ENCODE measurements around the gene LRFN5.
"Not testable (repeated sequence)": the region's sequence is repeated elsewhere in the genome, so short reads cannot be mapped to it uniquely, and the experiment has no call there.

LRFN5 gene

GRCh38 chr14:41606532-41607303, at the start of gene LRFN5:
Gene LRFN5 (plus strand): TSS chr14:41606876.
- Histone ChIP-seq H2AFZ (ENCODE audit: low read length) (no peak within 1 kb of the TSS), H3K27me3 (ENCODE audit: insufficient read depth, low read length, poor library complexity, severe bottlenecking) (no peaks in the 10 kb centered on the region), H3K9me2 (replicated peaks; ENCODE audit: low read depth, low read length) (no peaks in the 10 kb centered on the region), H3K9ac (ENCODE audit: low read depth, low read length, poor library complexity, severe bottlenecking) (no peak within 1 kb of the TSS), H3K4me2 (ENCODE audit: low read depth, low read length, poor library complexity, severe bottlenecking) (no peak within 1 kb of the TSS), H3K9me3 (ENCODE audit: insufficient read depth, low read depth, low read length) (no peaks in the 10 kb centered on the region; the same call in 1 of the 2 replicates), H4K20me1 (ENCODE audit: insufficient read depth, low read length, poor library complexity, severe bottlenecking) (no peaks in the 10 kb centered on the region), H3K36me3 (ENCODE audit: insufficient read depth, low read length) (no peaks in the 10 kb centered on the region), H3K79me2 (ENCODE audit: insufficient read depth, low read length) (no peaks in the 10 kb centered on the region), H3K4me1 (ENCODE audit: insufficient read depth, low read length, poor library complexity, severe bottlenecking) (no peaks in the 10 kb centered on the region), H3F3A (ENCODE audit: low read depth) (no peaks in the 10 kb centered on the region), H3K4me3 (ENCODE audit: low read length, poor library complexity, severe bottlenecking) (no peak within 1 kb of the TSS)
- no peak for TF ChIP-seq EZH2phosphoT487 (IDR thresholded peaks at IDR 0.05; ENCODE audit: borderline replicate concordance)
- TF ChIP-seq CTCF (conservative IDR thresholded peaks at IDR 0.05; ENCODE audit: low read length) = no peak

- Histone ChIP-seq H3K4me1 (ENCODE audit: insufficient read depth, low read length, poor library complexity, severe bottlenecking) (no peaks in the 10 kb centered on the region), H3K79me2 (ENCODE audit: insufficient read depth, low read length) (no peaks in the 10 kb centered on the region), H4K20me1 (ENCODE audit: insufficient read depth, low read length, poor library complexity, severe bottlenecking) (no peaks in the 10 kb centered on the region), H3K27me3 (ENCODE audit: insufficient read depth, low read length, poor library complexity, severe bottlenecking) (no peaks in the 10 kb centered on the region), H3K9me2 (replicated peaks; ENCODE audit: low read depth, low read length) (no peaks in the 10 kb centered on the region), H3K9ac (ENCODE audit: low read depth, low read length, poor library complexity, severe bottlenecking) (no peak overlapping the region), H3K4me2 (ENCODE audit: low read depth, low read length, poor library complexity, severe bottlenecking) (no peak overlapping the region), H3K9me3 (ENCODE audit: insufficient read depth, low read depth, low read length) (no peaks in the 10 kb centered on the region), H3K36me3 (ENCODE audit: insufficient read depth, low read length) (no peaks in the 10 kb centered on the region), H2AFZ (ENCODE audit: low read length) (no peak overlapping the region), H3F3A (ENCODE audit: low read depth) (no peaks in the 10 kb centered on the region), H3K4me3 (ENCODE audit: low read length, poor library complexity, severe bottlenecking) (no peak overlapping the region)
- no peak for TF ChIP-seq CTCF (conservative IDR thresholded peaks at IDR 0.05; ENCODE audit: low read length)
- TF ChIP-seq EZH2phosphoT487 (IDR thresholded peaks at IDR 0.05; ENCODE audit: borderline replicate concordance) = no peak
Observed at GRCh38 chr14:41558490-41558889, 48.2 kb upstream of the LRFN5 start.

GRCh38 chr14:41566864-41567263, 39.8 kb upstream of the LRFN5 start:
- not testable (repeated sequence) for H3K36me3 ChIP-seq (ENCODE audit: insufficient read depth, low read length); H3K79me2 ChIP-seq (ENCODE audit: insufficient read depth, low read length); H3K4me2 ChIP-seq (ENCODE audit: low read depth, low read length, poor library complexity, severe bottlenecking); H3K9me2 ChIP-seq (replicated peaks; ENCODE audit: low read depth, low read length); H2AFZ ChIP-seq (ENCODE audit: low read length); H3K9ac ChIP-seq (ENCODE audit: low read depth, low read length, poor library complexity, severe bottlenecking); H3K9me3 ChIP-seq (ENCODE audit: insufficient read depth, low read depth, low read length); H3F3A ChIP-seq (ENCODE audit: low read depth); H3K4me3 ChIP-seq (ENCODE audit: low read length, poor library complexity, severe bottlenecking); H3K4me1 ChIP-seq (ENCODE audit: insufficient read depth, low read length, poor library complexity, severe bottlenecking); H3K27me3 ChIP-seq (ENCODE audit: insufficient read depth, low read length, poor library complexity, severe bottlenecking); H4K20me1 ChIP-seq (ENCODE audit: insufficient read depth, low read length, poor library complexity, severe bottlenecking)

- Histone ChIP-seq H3K4me1 (ENCODE audit: insufficient read depth, low read length, poor library complexity, severe bottlenecking) (no peaks in the 10 kb centered on the region), H3K4me3 (ENCODE audit: low read length, poor library complexity, severe bottlenecking) (no peak overlapping the region), H3F3A (ENCODE audit: low read depth) (no peaks in the 10 kb centered on the region), H4K20me1 (ENCODE audit: insufficient read depth, low read length, poor library complexity, severe bottlenecking) (no peaks in the 10 kb centered on the region), H2AFZ (ENCODE audit: low read length) (no peak overlapping the region), H3K27me3 (ENCODE audit: insufficient read depth, low read length, poor library complexity, severe bottlenecking) (no peaks in the 10 kb centered on the region), H3K36me3 (ENCODE audit: insufficient read depth, low read length) (no peaks in the 10 kb centered on the region), H3K9me2 (replicated peaks; ENCODE audit: low read depth, low read length) (no peaks in the 10 kb centered on the region), H3K9ac (ENCODE audit: low read depth, low read length, poor library complexity, severe bottlenecking) (no peak overlapping the region), H3K79me2 (ENCODE audit: insufficient read depth, low read length) (no peaks in the 10 kb centered on the region), H3K9me3 (ENCODE audit: insufficient read depth, low read depth, low read length) (no peaks in the 10 kb centered on the region), H3K4me2 (ENCODE audit: low read depth, low read length, poor library complexity, severe bottlenecking) (no peak overlapping the region)
- TF ChIP-seq EZH2phosphoT487 (IDR thresholded peaks at IDR 0.05; ENCODE audit: borderline replicate concordance) (no peak), CTCF (conservative IDR thresholded peaks at IDR 0.05; ENCODE audit: low read length) (no peak)
Observed at GRCh38 chr14:41568979-41569378, 37.7 kb upstream of the LRFN5 start.

Data from Loucy (cell line).